Loucy (cell line): ENCODE data around the gene CTSL.

Source experiments
- EZH2phosphoT487 ChIP-seq: fragments of 200-600 bp; IDR thresholded peaks from 2 replicates; pipeline ENCODE4 v1.6.1; 2018; ENCODE audit warnings: antibody characterized with exemption, mild to moderate bottlenecking, moderate library complexity, borderline replicate concordance
- TF ChIP-seq, protein P1 (sequence below): fragments of 200-600 bp; sonication (generic); conservative IDR thresholded peaks from 2 replicates; pipeline ENCODE4 v1.5.1; 2014; ENCODE audit warnings: mild to moderate bottlenecking, antibody characterized with exemption, low read length

DNA sequence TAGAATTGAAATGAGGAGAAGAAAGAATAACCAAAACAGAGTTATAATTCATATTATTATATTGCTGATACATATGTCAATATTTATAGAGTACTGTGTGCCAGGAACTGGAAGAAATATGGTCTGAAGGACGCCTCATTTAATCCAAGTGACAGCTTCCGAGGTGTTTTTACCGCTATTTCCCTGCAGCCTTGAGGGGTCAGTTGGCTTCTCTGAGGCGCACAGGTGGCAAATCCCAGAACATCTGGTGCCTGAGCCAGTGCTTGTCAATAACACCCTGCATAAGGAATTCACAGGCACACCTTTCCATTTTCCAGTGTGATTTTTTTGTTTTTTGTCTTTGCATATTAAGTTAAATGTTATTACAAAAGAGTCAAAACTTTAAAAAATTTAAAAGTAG, 43.3 kb upstream of the CTSL start:
- TF ChIP-seq, protein P1, sequence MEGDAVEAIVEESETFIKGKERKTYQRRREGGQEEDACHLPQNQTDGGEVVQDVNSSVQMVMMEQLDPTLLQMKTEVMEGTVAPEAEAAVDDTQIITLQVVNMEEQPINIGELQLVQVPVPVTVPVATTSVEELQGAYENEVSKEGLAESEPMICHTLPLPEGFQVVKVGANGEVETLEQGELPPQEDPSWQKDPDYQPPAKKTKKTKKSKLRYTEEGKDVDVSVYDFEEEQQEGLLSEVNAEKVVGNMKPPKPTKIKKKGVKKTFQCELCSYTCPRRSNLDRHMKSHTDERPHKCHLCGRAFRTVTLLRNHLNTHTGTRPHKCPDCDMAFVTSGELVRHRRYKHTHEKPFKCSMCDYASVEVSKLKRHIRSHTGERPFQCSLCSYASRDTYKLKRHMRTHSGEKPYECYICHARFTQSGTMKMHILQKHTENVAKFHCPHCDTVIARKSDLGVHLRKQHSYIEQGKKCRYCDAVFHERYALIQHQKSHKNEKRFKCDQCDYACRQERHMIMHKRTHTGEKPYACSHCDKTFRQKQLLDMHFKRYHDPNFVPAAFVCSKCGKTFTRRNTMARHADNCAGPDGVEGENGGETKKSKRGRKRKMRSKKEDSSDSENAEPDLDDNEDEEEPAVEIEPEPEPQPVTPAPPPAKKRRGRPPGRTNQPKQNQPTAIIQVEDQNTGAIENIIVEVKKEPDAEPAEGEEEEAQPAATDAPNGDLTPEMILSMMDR = no peak
- no peak for TF ChIP-seq EZH2phosphoT487
